IMR-90 (cell line): ENCODE data around the gene RIMS3. TPM values are rescaled to one million over a fixed set of nuclear protein-coding genes. Genes with fewer than 3 reads are reported as not detected.

Experiments
- ATAC-seq: fragments of 200-7000 bp; cut with Tn5 transposase; 2 replicates; pipeline ENCODE4 v1.9.1; 2020; ENCODE audit warnings: low read depth, mild to moderate bottlenecking, moderate library complexity
- BruUV-seq: library from RNA; stranded (reverse); fragments of 400-500 nt; replicated peaks from 2 replicates; lab custom pipeline; 2021; lab: Mats Ljungman, UMichigan
- CTCF ChIA-PET: fragments of 300-600 bp; formaldehyde crosslinking; extraction: SDS; loops from one replicate; lab custom pipeline; 2021; ENCODE audit warnings: antibody characterized with exemption; lab: Yijun Ruan, JAX
- POLR2A ChIA-PET: fragments of 300-600 bp; sonication (Branson Sonifier 250); formaldehyde crosslinking; loops from one replicate; lab custom pipeline; 2022; ENCODE audit warnings: antibody characterized with exemption; ENCODE audit not compliant: unreplicated experiment; lab: Charles Lee
- DNase-seq: peaks from one replicate; pipeline ENCODE4 v3.0.0; 2013
- H2AFZ ChIP-seq: replicated peaks from 2 replicates; pipeline ENCODE3; 2013; ENCODE audit warnings: low read length, mild to moderate bottlenecking; ENCODE audit not compliant: poor library complexity
- H2AK5ac ChIP-seq: 2 replicates; pipeline ENCODE4 v1.6.1; 2013; ENCODE audit warnings: low read depth, low read length, inconsistent platforms
- H2AK9ac ChIP-seq: replicated peaks from 2 replicates; pipeline ENCODE3; 2013; ENCODE audit warnings: mild to moderate bottlenecking, low read depth, low read length, moderate library complexity; ENCODE audit not compliant: poor library complexity
- H2BK120ac ChIP-seq: 2 replicates; pipeline ENCODE4 v1.6.1; 2013; ENCODE audit warnings: low read depth, low read length, inconsistent platforms
- H2BK15ac ChIP-seq: 3 replicates; pipeline ENCODE4 v1.6.1; 2013; ENCODE audit warnings: low read depth, low read length, inconsistent platforms
- H2BK20ac ChIP-seq: 2 replicates; pipeline ENCODE4 v1.6.1; 2013; ENCODE audit warnings: low read depth, mild to moderate bottlenecking, inconsistent platforms, low read length, moderate library complexity
- H2BK5ac ChIP-seq: 2 replicates; pipeline ENCODE4 v1.6.1; 2013; ENCODE audit warnings: mild to moderate bottlenecking, low read depth, low read length, inconsistent platforms; ENCODE audit not compliant: poor library complexity, severe bottlenecking
- H3K14ac ChIP-seq: replicated peaks from 2 replicates; pipeline ENCODE4 v1.6.1; 2013; ENCODE audit warnings: low read depth, low read length, inconsistent platforms
- H3K18ac ChIP-seq: 2 replicates; pipeline ENCODE4 v1.6.1; 2013; ENCODE audit warnings: low read depth, low read length, control low read depth
- H3K23ac ChIP-seq: 2 replicates; pipeline ENCODE4 v1.6.1; 2013; ENCODE audit warnings: low read depth, low read length, inconsistent platforms
- H3K27ac ChIP-seq: 2 replicates; pipeline ENCODE4 v1.5.1; 2013; ENCODE audit warnings: mild to moderate bottlenecking, control low read depth, low read length; ENCODE audit not compliant: insufficient read depth
- H3K27me3 ChIP-seq: 2 replicates; pipeline ENCODE4 v1.6.1; 2013; ENCODE audit warnings: low read length; ENCODE audit not compliant: control insufficient read depth, insufficient read depth
- H3K36me3 ChIP-seq: 2 replicates; pipeline ENCODE4 v1.6.1; 2013; ENCODE audit warnings: low read length, mixed read lengths; ENCODE audit not compliant: control insufficient read depth, insufficient read depth
- H3K4ac ChIP-seq: 2 replicates; pipeline ENCODE4 v1.6.1; 2013; ENCODE audit warnings: low read depth, low read length, inconsistent platforms
- H3K4me1 ChIP-seq: 2 replicates; pipeline ENCODE4 v1.6.1; 2013; ENCODE audit warnings: low read length, mixed read lengths; ENCODE audit not compliant: control insufficient read depth, insufficient read depth
- H3K4me2 ChIP-seq: 2 replicates; pipeline ENCODE4 v1.6.1; 2013; ENCODE audit warnings: low read depth, mild to moderate bottlenecking, control low read depth, low read length, moderate library complexity
- H3K4me3 ChIP-seq: 2 replicates; pipeline ENCODE4 v1.5.1; 2013; ENCODE audit warnings: low read depth, mild to moderate bottlenecking, control low read depth, low read length, moderate library complexity; ENCODE audit not compliant: insufficient read depth
- H3K56ac ChIP-seq: 2 replicates; pipeline ENCODE4 v1.6.1; 2013; ENCODE audit warnings: low read length, inconsistent platforms; ENCODE audit not compliant: insufficient read depth; ENCODE audit errors: extremely low read depth
- H3K79me1 ChIP-seq, 2 experiments: 2 replicates each; pipeline ENCODE4 v1.6.1; 2013; ENCODE audit warnings: low read length in 2 of 2, inconsistent platforms in 1 of 2, low read depth in 1 of 2
- H3K9ac ChIP-seq: 2 replicates; pipeline ENCODE4 v1.6.1; 2013; ENCODE audit warnings: low read depth, low read length, control low read depth
- H3K9me1 ChIP-seq: 2 replicates; pipeline ENCODE4 v1.6.1; 2013; ENCODE audit warnings: low read length, inconsistent platforms; ENCODE audit not compliant: insufficient read depth
- H3K9me3 ChIP-seq: 2 replicates; pipeline ENCODE4 v1.6.1; 2013; ENCODE audit warnings: low read length; ENCODE audit not compliant: control insufficient read depth, insufficient read depth
- H4K20me1 ChIP-seq: 2 replicates; pipeline ENCODE4 v1.6.1; 2013; ENCODE audit warnings: low read length, inconsistent platforms; ENCODE audit not compliant: insufficient read depth
- H4K5ac ChIP-seq: 2 replicates; pipeline ENCODE4 v1.6.1; 2013; ENCODE audit warnings: mild to moderate bottlenecking, low read depth, low read length, control low read depth
- H4K8ac ChIP-seq, 2 experiments: 2 replicates each; pipeline ENCODE4 v1.6.1; 2013; ENCODE audit warnings: low read depth in 2 of 2, low read length in 2 of 2, control low read depth in 1 of 2, inconsistent platforms in 1 of 2
- H4K91ac ChIP-seq: 2 replicates; pipeline ENCODE4 v1.6.1; 2013; ENCODE audit warnings: low read depth, low read length, inconsistent platforms; ENCODE audit not compliant: insufficient read depth
- BHLHE40 ChIP-seq: fragments of 150-350 bp; IDR thresholded peaks from 2 replicates; pipeline ENCODE4 v1.6.1; 2016; ENCODE audit warnings: mild to moderate bottlenecking, low read depth, low read length
- CTCF ChIP-seq: conservative IDR thresholded peaks from 2 replicates; pipeline ENCODE4 v1.5.1; 2012; ENCODE audit warnings: mild to moderate bottlenecking, low read depth, low read length, improper control_type of control experiment
- FOS ChIP-seq: fragments of 150-350 bp; IDR thresholded peaks from 2 replicates; pipeline ENCODE4 v1.6.1; 2016; ENCODE audit warnings: low read depth, low read length
- MAFK ChIP-seq: IDR thresholded peaks from 2 replicates; pipeline ENCODE4 v1.6.1; 2012; ENCODE audit warnings: low read depth, low read length, improper control_type of control experiment
- MXI1 ChIP-seq: IDR thresholded peaks from 2 replicates; pipeline ENCODE4 v1.6.1; 2012; ENCODE audit warnings: low read depth, mild to moderate bottlenecking, low read length, moderate library complexity, borderline replicate concordance
- POLR2A ChIP-seq: IDR thresholded peaks from 2 replicates; pipeline ENCODE4 v1.6.1; 2012; ENCODE audit warnings: mild to moderate bottlenecking, low read depth, low read length
- RAD21 ChIP-seq: IDR thresholded peaks from 2 replicates; pipeline ENCODE4 v1.6.1; 2012; ENCODE audit warnings: low read length, improper control_type of control experiment
- RFX5 ChIP-seq: IDR thresholded peaks from 2 replicates; pipeline ENCODE4 v1.8.0; 2012; ENCODE audit warnings: low read depth, mild to moderate bottlenecking, low read length, moderate library complexity
- WGBS, 2 experiments: methylation state at CpG; one replicate each; pipeline versions ENCODE4 v1.1.5 to v1.1.7; 2013; ENCODE audit warnings: missing lambda C conversion rate in 2 of 2; ENCODE audit not compliant: insufficient read length in 1 of 2; ENCODE audit errors: extremely low coverage in 2 of 2; 5-methylcytosine and 5-hydroxymethylcytosine counted together
- dilution Hi-C: fragments of 300-500 bp; cut with HindIII; formaldehyde crosslinking; loops from one replicate; pipeline ENCODE4 v1.14.3; 2018; ENCODE audit warnings: low sequenced_read_pairs; ENCODE audit not compliant: unreplicated experiment
- in situ Hi-C: fragments of 300-500 bp; cut with MboI; formaldehyde crosslinking; loops from 3 replicates; pipeline ENCODE4 v1.14.3; 2019; ENCODE audit warnings: low sequenced_read_pairs, inconsistent platforms, mixed read lengths
- intact Hi-C: fragments of 100-400 bp; cut with micrococcal nuclease; formaldehyde crosslinking; loops from 2 replicates; pipeline ENCODE4 v1.10.0; 2022
- polyA plus RNA-seq, 3 experiments: library from polyadenylated mRNA; depleted of rRNA; stranded (reverse); fragments of >200 nt; gene quantifications; 2 replicates each; pipeline ENCODE4 v1.2.3, GENCODE V29; 2012; ENCODE audit warnings: low replicate concordance in 1 of 3
- total RNA-seq: library from RNA; depleted of rRNA; stranded (reverse); fragments of >200 nt; gene quantifications from 2 replicates; pipeline ENCODE4 v1.2.3, GENCODE V29; 2012
- TF ChIP-seq, protein P1 (sequence below): fragments of 150-350 bp; IDR thresholded peaks from 2 replicates; pipeline ENCODE4 v1.6.1; 2017; ENCODE audit warnings: mild to moderate bottlenecking, antibody characterized with exemption, low read length, low read depth

The RIMS3 gene
- total and polyA plus RNA-seq, 2 of the 4 experiments (the other 2 are of a cell fraction), result 0.10 to 0.36 TPM

DNA sequence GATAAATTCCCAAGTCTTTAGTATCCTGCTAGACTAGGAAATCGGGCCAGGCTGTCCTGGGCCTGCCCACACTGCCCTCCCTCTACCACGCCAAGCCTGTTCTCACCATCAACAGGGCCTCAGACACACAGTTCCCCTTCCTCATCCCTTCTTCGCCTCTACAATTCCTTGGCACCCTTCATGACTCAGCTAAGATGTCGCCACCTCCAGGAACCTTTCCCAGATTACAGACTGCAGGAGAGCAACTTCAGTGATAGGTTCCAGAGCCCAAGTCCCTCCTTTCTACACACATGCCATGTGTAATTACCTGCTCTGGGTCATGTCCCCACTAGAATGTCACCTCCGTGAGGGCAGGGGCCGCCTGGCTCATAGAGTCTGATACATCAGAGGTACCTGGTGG lies 3.3 kb downstream of the RIMS3 start:
- Histone ChIP-seq H3K9me3 (peaks cover 3% of the 10 kb centered on the region; the same call in 1 of the 2 replicates), H3K14ac (no peak overlapping the region), H4K5ac (no peak overlapping the region), H3K4me2 (no peak overlapping the region), H3K23ac (no peak overlapping the region), H3K56ac (no peak overlapping the region), H2BK20ac (no peak overlapping the region), H3K4me1 (no peaks in the 10 kb centered on the region; the same call in 1 of the 2 replicates), H4K20me1 (no peaks in the 10 kb centered on the region), H3K4me3 (no peak overlapping the region), H3K36me3 (no peaks in the 10 kb centered on the region), H2AK9ac (no peak overlapping the region), H3K27ac (no peak overlapping the region), H2AK5ac (no peak overlapping the region), H3K79me1 (no peaks in the 10 kb centered on the region), H3K27me3 (peaks cover 40% of the 10 kb centered on the region), H4K8ac (no peak overlapping the region), H2BK5ac (no peak overlapping the region), H4K91ac (no peak overlapping the region), H3K9ac (no peak overlapping the region), H2AFZ (no peak overlapping the region), H3K18ac (no peak overlapping the region), H3K9me1 (peaks cover 1% of the 10 kb centered on the region; the same call in 1 of the 2 replicates), H2BK15ac (no peak overlapping the region), H2BK120ac (no peak overlapping the region), H3K4ac (no peak overlapping the region)
- WGBS, 2 experiments, result 33% methylated on average over 1 of the region's 6 CpGs; no CpG with 5 or more reads in 1 of the 2 experiments
- CTCF ChIA-PET, result no interaction called here
- in situ Hi-C loops (no loop called here), dilution Hi-C loops (no loop called here), intact Hi-C loops (loop anchor here (10.0 kb wide), 1 partner anchor 127 kb away; the partner anchor contains the start of gene ZNF684)
- DNase-seq (no peak), ATAC-seq (no peak)
- BruUV-seq, result no TSS peak
- POLR2A ChIA-PET, result no interaction called here
- TF ChIP-seq RAD21 (no peak), BHLHE40 (no peak), FOS (no peak), MXI1 (no peak), POLR2A (no peak), MAFK (no peak), CTCF (no peak), RFX5 (no peak)
- TF ChIP-seq, protein P1, sequence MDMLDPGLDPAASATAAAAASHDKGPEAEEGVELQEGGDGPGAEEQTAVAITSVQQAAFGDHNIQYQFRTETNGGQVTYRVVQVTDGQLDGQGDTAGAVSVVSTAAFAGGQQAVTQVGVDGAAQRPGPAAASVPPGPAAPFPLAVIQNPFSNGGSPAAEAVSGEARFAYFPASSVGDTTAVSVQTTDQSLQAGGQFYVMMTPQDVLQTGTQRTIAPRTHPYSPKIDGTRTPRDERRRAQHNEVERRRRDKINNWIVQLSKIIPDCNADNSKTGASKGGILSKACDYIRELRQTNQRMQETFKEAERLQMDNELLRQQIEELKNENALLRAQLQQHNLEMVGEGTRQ, result no peak
